Umbilical cord (tissue), 2 donors: ENCODE data around the gene ZDHHC7. TPM values are rescaled to one million over a fixed set of nuclear protein-coding genes. Genes with fewer than 3 reads are reported as not detected.
"Not testable (repeated sequence)": the region's sequence is repeated elsewhere in the genome, so short reads cannot be mapped to it uniquely, and the experiment has no call there.

Source experiments
- DNase-seq: peaks from one replicate; pipeline ENCODE4 v3.0.0-alpha.2; 2015; ENCODE audit warnings: low spot score
- total RNA-seq: library from RNA; depleted of rRNA; stranded (reverse); fragments of >200 nt; gene quantifications from one replicate; pipeline ENCODE4 v1.2.3, GENCODE V29; 2014; ENCODE audit warnings: low replicate concordance; ENCODE audit not compliant: insufficient read depth

Gene ZDHHC7
- total RNA-seq, 1 donor from 2014 or later, result 33.9 TPM

GRCh38 chr16:85042606-85043005 is 31.3 kb upstream of the ZDHHC7 start:
- no peak for DNase-seq

- no peak for DNase-seq
These were observed 30.8 kb upstream of the ZDHHC7 start for GRCh38 chr16:85042167-85042526.

GRCh38 chr16:85041219-85042166 is 30.2 kb upstream of the ZDHHC7 start:
- no peak for DNase-seq

- no peak for DNase-seq
These were observed 29.4 kb upstream of the ZDHHC7 start for GRCh38 chr16:85040685-85041084.

- no peak for DNase-seq
These were observed 26.4 kb upstream of the ZDHHC7 start for GRCh38 chr16:85037721-85038120.

- DNase-seq, result no peak
These were observed 25.7 kb upstream of the ZDHHC7 start for GRCh38 chr16:85037050-85037410.

GRCh38 chr16:85036236-85037049 is 25.1 kb upstream of the ZDHHC7 start:
- no peak for DNase-seq

- no peak for DNase-seq
These were observed 23.5 kb upstream of the ZDHHC7 start for GRCh38 chr16:85034591-85035433.

GRCh38 chr16:85033171-85033570 is 21.8 kb upstream of the ZDHHC7 start:
- DNase-seq, result no peak

GRCh38 chr16:85032187-85032586 is 20.9 kb upstream of the ZDHHC7 start:
- DNase-seq, result not testable (repeated sequence)

GRCh38 chr16:85031451-85031850 is 20.1 kb upstream of the ZDHHC7 start:
- no peak for DNase-seq

- no peak for DNase-seq
These were observed 18.7 kb upstream of the ZDHHC7 start for GRCh38 chr16:85029981-85030401.

- peak; percentile 82 for DNase-seq
These were observed 18.1 kb upstream of the ZDHHC7 start for GRCh38 chr16:85029408-85029784.

- no peak for DNase-seq
These were observed 17.5 kb upstream of the ZDHHC7 start for GRCh38 chr16:85028685-85029407.

GRCh38 chr16:85027958-85028684 is 16.8 kb upstream of the ZDHHC7 start:
- DNase-seq, result no peak

- DNase-seq, result peak; percentile 96
These were observed 16.1 kb upstream of the ZDHHC7 start, which contains the start of gene KIAA0513 for GRCh38 chr16:85027349-85027957. Gene KIAA0513 (plus strand): TSS chr16:85027795. CDS start chr16:85067072, 39,277 bp downstream.

GRCh38 chr16:85026703-85027102 is 15.4 kb upstream of the ZDHHC7 start:
- DNase-seq, result no peak

GRCh38 chr16:85025781-85026653 is 14.7 kb upstream of the ZDHHC7 start:
- DNase-seq, result no peak
